Measurements from ENCODE around the gene RAB31.

- TF ChIP-seq CTCF (IDR thresholded peaks at IDR 0.05), result no peak
- no peak for TF ChIP-seq POLR2A (IDR thresholded peaks at IDR 0.05)
Observed at GRCh38 chr18:9859232-9859631, 151.1 kb downstream of the RAB31 start.

All from testis (tissue), 2 donors.